Putamen (tissue), 1 donor: ENCODE measurements around the gene CUL5.
"Not testable (repeated sequence)": the region's sequence is repeated elsewhere in the genome, so short reads cannot be mapped to it uniquely, and the experiment has no call there.

Experiments
- DNase-seq: peaks from one replicate; pipeline ENCODE4 v3.0.0-alpha.2; 2016; ENCODE audit warnings: low spot score

Gene CUL5

DNA sequence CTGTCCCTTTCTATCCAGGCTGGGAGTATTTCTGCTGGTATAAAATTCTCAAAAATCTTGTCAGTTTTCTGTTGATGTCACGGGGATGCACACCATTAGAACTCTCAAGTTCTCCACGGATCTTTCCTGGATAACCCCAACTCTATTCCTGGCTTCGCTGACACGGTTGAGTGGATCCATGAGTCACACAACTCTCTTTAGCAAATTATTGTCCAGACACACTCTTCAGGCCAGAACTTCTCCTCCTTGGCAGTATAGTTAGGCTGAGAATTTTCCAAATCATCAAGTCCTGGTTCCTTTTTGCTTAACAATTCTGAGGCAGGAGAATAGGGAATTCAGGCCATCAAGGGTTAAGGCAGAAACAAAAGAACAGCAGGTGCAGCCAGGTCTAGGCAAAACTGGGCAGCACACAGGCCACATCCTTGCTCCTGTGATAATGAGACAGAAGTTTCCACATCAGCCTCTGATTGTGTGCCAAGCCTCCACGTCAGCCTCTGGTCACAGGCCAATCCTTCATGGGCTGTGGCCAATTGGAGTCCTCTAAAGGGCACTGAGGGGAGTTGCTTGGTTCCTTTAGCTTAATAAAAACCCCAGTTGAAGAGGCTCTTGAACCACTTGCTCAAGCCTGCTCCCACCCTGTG lies 106.9 kb downstream of the CUL5 start:
- peak; percentile 81 for DNase-seq

GRCh38 chr11:108117746-108118371 lies 109.2 kb downstream of the CUL5 start:
- DNase-seq: no peak

GRCh38 chr11:108120936-108121273 lies 112.2 kb downstream of the CUL5 start:
- not testable (repeated sequence) for DNase-seq

- DNase-seq: peak; percentile 93
These were observed 112.8 kb downstream of the CUL5 start, which contains the start of gene ACAT1 for GRCh38 chr11:108121274-108122155. Gene ACAT1, plus strand, starts transcription at chr11:108121567. Its CDS starts 40 bp downstream, at chr11:108121607.

DNA sequence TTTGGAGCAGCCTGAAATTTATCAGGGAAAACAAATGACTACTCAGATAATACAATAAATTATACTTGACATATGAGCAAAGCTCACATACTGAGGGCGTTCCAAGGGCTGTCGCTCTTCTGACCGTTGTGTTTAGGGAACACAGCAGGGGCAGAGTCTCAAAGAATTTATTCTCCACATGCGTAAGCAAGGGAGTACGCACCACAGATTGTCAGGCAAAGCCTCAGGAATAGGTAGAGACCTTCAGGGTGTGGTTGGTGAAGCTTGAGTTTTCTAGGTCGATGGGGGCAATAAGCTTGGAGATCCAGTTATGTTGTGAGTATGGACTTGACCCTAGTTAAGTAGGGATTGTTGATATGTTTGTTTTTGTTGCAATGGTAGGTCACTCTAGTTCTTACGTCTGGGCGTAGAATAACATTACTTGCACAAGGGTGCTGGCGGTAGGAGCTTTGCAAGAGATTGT lies 113.5 kb downstream of the CUL5 start:
- DNase-seq: no peak

DNA sequence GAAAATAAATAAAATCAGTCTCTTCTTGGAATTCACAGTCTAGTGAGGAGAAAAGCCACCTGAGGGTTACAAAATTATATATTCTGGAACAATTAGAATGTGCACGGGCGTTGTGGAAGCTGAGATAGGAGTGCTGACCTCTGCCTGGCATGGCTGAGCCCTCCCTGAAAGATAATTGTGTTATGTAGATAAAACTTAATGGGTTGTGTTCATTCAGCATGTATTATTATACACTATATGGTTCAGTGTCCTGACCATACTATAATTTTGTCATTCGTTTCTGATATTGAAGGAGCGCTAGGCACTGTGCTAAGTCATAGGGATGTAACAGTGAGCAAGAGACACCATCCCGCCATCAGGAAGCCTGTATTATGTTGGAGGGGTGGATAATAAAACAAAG lies 116.4 kb downstream of the CUL5 start:
- no peak for DNase-seq

GRCh38 chr11:108128772-108129171 lies 120.1 kb downstream of the CUL5 start:
- no peak for DNase-seq

GRCh38 chr11:108131993-108132392 lies 123.3 kb downstream of the CUL5 start:
- DNase-seq: no peak

- DNase-seq: not testable (repeated sequence)
These were observed 124.4 kb downstream of the CUL5 start for GRCh38 chr11:108132993-108133538.

GRCh38 chr11:108135845-108136544 lies 127.3 kb downstream of the CUL5 start:
- DNase-seq: no peak

DNA sequence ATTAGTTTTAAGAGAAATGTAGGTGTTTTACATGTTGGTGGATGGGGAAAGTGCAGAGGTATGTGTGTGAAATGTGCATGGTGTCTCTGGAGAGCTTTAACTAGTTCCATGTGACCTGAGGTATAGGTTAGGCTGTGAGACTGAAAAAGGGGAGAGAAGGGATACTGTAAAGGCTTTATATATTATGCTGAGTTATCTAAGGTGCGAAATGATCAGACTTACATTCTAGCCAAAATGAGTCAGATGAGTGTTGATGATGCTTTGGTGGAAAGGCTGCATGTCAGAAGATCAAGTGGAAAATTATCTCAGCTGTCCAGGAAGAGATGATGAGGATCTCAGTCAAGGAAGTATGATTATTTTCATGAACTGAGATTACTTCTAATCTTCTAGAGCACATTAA lies 128.5 kb downstream of the CUL5 start:
- no peak for DNase-seq

DNA sequence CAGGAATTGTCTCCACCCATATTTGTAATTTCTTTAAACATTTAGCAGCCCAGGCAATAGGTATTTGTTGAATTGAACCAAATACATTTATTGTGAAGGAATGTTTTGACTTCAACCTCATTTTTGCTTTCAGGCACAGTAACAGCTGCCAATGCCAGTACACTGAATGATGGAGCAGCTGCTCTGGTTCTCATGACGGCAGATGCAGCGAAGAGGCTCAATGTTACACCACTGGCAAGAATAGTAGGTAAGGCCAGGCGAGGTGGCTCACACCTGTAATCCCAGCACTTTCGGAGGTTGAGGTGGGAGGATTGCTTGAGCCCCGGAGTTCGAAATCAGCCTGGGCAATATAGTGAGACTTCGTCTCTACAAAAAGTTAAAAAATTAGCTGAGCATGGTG lies 133.6 kb downstream of the CUL5 start:
- DNase-seq: no peak

GRCh38 chr11:108144615-108145014 lies 135.9 kb downstream of the CUL5 start:
- no peak for DNase-seq

GRCh38 chr11:108147150-108147549 lies 138.5 kb downstream of the CUL5 start:
- no peak for DNase-seq

GRCh38 chr11:108148556-108148955 lies 139.9 kb downstream of the CUL5 start:
- DNase-seq: no peak

GRCh38 chr11:108154591-108154990 lies 145.9 kb downstream of the CUL5 start:
- no peak for DNase-seq
